Erythroblast (primary cell): ENCODE results near the gene ASRGL1.

Source experiments
- GATA1 ChIP-seq: IDR thresholded peaks from 2 replicates; pipeline ENCODE4 v1.6.1; 2011; ENCODE audit warnings: low read depth, mild to moderate bottlenecking, control low read depth, low read length, moderate library complexity
- POLR2A ChIP-seq: IDR thresholded peaks from 2 replicates; pipeline ENCODE4 v1.6.1; 2011; ENCODE audit warnings: mild to moderate bottlenecking, low read length

DNA sequence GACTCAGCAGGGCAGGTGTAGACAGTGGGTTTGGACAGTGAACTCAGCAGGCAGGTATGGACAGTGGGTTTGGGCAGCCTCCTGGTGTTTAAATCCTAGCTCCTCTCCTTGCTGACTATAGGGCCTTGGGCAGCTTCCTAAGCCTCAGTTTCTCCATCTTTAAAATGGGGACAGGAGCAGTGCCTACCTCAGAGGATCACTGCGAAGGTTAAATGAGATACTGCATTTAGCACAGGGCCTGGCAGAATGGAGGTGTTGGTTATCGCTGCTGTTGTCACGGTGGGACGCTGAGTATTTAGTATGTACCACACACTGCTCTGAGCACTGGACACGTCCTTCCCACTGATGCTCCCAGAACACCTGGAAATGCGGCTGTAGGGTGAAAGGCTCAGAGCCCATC is 67.2 kb downstream of the ASRGL1 start:
- TF ChIP-seq POLR2A, result no peak
- TF ChIP-seq GATA1, result no peak
